ENCODE results near the gene PTBP1. TPM values are rescaled to one million over a fixed set of nuclear protein-coding genes. Genes with fewer than 3 reads are reported as not detected.

PTBP1 gene
- total and polyA plus RNA-seq, 2 of the 13 experiments (the other 11 are each of a cell fraction or from before 2014, with no cell fraction given): 195 to 288 TPM

- no peak for FAIRE-seq
- Histone ChIP-seq H3K27me3 (ENCODE audit: control insufficient read depth in 1 of 2, insufficient read depth in 2 of 2, low read length in 2 of 2) (no peaks in the 10 kb centered on the region; a peak in 1 of 5 replicates), H3K4me2 (ENCODE audit: low read depth, low read length) (peak overlapping the region; percentile 44; the same call in 1 of the 2 replicates), H3K79me2 (ENCODE audit: insufficient read depth, low read length) (no peaks in the 10 kb centered on the region), H3K4me3 (replicated peaks in 1 of 3; ENCODE audit: insufficient read depth in 1 of 3, low read depth in 2 of 3, low read length in 3 of 3) (peak overlapping the region in 1 of 3 experiments; percentile 36; a peak in 1 of 6 replicates), H3K27ac (ENCODE audit: extremely low read length, insufficient read depth, low read length) (no peak overlapping the region), H3K9ac (ENCODE audit: insufficient read depth, low read depth, low read length) (no peak overlapping the region), H2AFZ (ENCODE audit: low read length) (no peak overlapping the region), H3K36me3 (replicated peaks in 1 of 2; ENCODE audit: control insufficient read depth in 1 of 2, insufficient read depth in 2 of 2, low read length in 2 of 2) (no peaks in the 10 kb centered on the region), H3K4me1 (ENCODE audit: insufficient read depth, low read length) (peaks cover 30% of the 10 kb centered on the region), H4K20me1 (ENCODE audit: insufficient read depth, low read length) (no peaks in the 10 kb centered on the region), H3K9me3 (ENCODE audit: low read length) (no peaks in the 10 kb centered on the region)
- BruUV-seq (replicated peaks): no TSS peak
- in situ Hi-C loops (cut with HindIII; ENCODE audit: extremely low pct_ligation_motif_present, low pct_unique_long_range_greater_than_20kb): loop anchor here (5.0 kb wide), 1 partner anchor 149 kb away; no protein-coding TSS in a partner anchor
- no peak for TF ChIP-seq GMEB2 (CRISPR knock-in tag; IDR thresholded peaks at IDR 0.05; ENCODE audit: low read depth)
- TF ChIP-seq ZFYVE20 (CRISPR knock-in tag; IDR thresholded peaks at IDR 0.05; ENCODE audit: borderline replicate concordance, low read depth): no peak
- TF ChIP-seq MAZ (IDR thresholded peaks at IDR 0.05; ENCODE audit: borderline replicate concordance, low read depth, low read length): no peak
- TF ChIP-seq MAZ (CRISPR knock-in tag; IDR thresholded peaks at IDR 0.05; ENCODE audit: low read depth): peak; percentile 12; the same call in 1 of the 2 replicates
- TF ChIP-seq RFX5 (IDR thresholded peaks at IDR 0.05; ENCODE audit: low read depth, low read length): 0 out of 2 replicates have a peak, but pooled peaks have one; percentile 43
- TF ChIP-seq ZSCAN25 (CRISPR knock-in tag; IDR thresholded peaks at IDR 0.05): 0 out of 2 replicates have a peak, but pooled peaks have one; percentile 21
- TF ChIP-seq ZNF768 (CRISPR knock-in tag; IDR thresholded peaks at IDR 0.05): peak; percentile 37; the same call in 1 of the 2 replicates
- peak; percentile 64 for TF ChIP-seq ZMYM3 (CRISPR knock-in tag; IDR thresholded peaks at IDR 0.05)
- peak; percentile 43 for TF ChIP-seq ZNF687 (CRISPR knock-in tag; IDR thresholded peaks at IDR 0.05)
- TF ChIP-seq SALL1 (CRISPR knock-in tag; IDR thresholded peaks at IDR 0.05): no peak
- TF ChIP-seq ZNF629 (CRISPR knock-in tag; conservative IDR thresholded peaks at IDR 0.05): peak; percentile 95
- peak; percentile 13; the same call in 1 of the 2 replicates for TF ChIP-seq ZNF263 (CRISPR knock-in tag; IDR thresholded peaks at IDR 0.05)
- peak; percentile 58; the same call in 1 of the 2 replicates for TF ChIP-seq CHD4 (IDR thresholded peaks at IDR 0.05; ENCODE audit: borderline replicate concordance, low read length)
- no peak for TF ChIP-seq TOE1 (CRISPR knock-in tag; IDR thresholded peaks at IDR 0.05)
- TF ChIP-seq CTCF (CRISPR knock-in tag; IDR thresholded peaks at IDR 0.05): peak; percentile 14; the same call in 1 of the 2 replicates
- TF ChIP-seq ADNP (CRISPR knock-in tag; IDR thresholded peaks at IDR 0.05): peak; percentile 60; the same call in 1 of the 2 replicates
- peak; percentile 74 for ATAC-seq
- 55% methylated on average over 4 of the region's 18 CpGs for WGBS (ENCODE audit: low lambda C conversion rate)
- no peak for DNase-seq (ENCODE audit: low spot score)
- POLR2A ChIA-PET: interaction anchor here (0.9 to 1.1 kb wide), 2 partner anchors 10 to 11 kb away, joined by 3 read pairs; no protein-coding TSS in a partner anchor
- intact Hi-C loops (cut with micrococcal nuclease; ENCODE audit: unreplicated experiment): loop anchor here (5.0 kb wide), 1 partner anchor 84 kb away; the partner anchor contains the start of gene CFD
- CTCF ChIA-PET (ENCODE audit: low intra/inter-chr PET ratio, low total read pairs): no interaction called here
Observed at GRCh38 chr19:772730-773436, 24.4 kb upstream of the PTBP1 start.
